ENCODE measurements around the gene KCTD18. TPM values are rescaled to one million over a fixed set of nuclear protein-coding genes. Genes with fewer than 3 reads are reported as not detected.

KCTD18 gene
- polyA plus RNA-seq, result 3.6 and 6.6 TPM in 2 replicates

GRCh38 chr2:200509612-200510433 is at the start of gene KCTD18:
KCTD18 (minus strand) TSS chr2:200510068; CDS start chr2:200507016, 3,052 bp downstream.

GRCh38 chr2:200525882-200526651 is 16.2 kb upstream of the KCTD18 start, which contains the start of gene SGO2:
SGO2 (plus strand) TSS chr2:200526207; CDS start chr2:200532976, 6,769 bp downstream.

Other genes starting within 250 kb of the KCTD18 start
- 43.1 and 46.8 TPM in 2 replicates for gene SPATS2L, start 203.4 kb downstream of the KCTD18 start, polyA plus RNA-seq
- 9.7 and 10.3 TPM in 2 replicates for gene SGO2, start 16.1 kb upstream of the KCTD18 start, polyA plus RNA-seq
- gene AOX1, start 75.9 kb upstream of the KCTD18 start, polyA plus RNA-seq, result 5.8 and 7.5 TPM in 2 replicates